Hippocampal formation (tissue), 2 donors: ENCODE data around the gene LDB1.
A peak's percentile ranks its signal among the peaks of the same experiment; 100 is the strongest.

Experiments used
- DNase-seq, 2 donors: peaks; one replicate each; lab custom pipeline; 2025; lab: John Stamatoyannopoulos, UW

The LDB1 gene

DNA sequence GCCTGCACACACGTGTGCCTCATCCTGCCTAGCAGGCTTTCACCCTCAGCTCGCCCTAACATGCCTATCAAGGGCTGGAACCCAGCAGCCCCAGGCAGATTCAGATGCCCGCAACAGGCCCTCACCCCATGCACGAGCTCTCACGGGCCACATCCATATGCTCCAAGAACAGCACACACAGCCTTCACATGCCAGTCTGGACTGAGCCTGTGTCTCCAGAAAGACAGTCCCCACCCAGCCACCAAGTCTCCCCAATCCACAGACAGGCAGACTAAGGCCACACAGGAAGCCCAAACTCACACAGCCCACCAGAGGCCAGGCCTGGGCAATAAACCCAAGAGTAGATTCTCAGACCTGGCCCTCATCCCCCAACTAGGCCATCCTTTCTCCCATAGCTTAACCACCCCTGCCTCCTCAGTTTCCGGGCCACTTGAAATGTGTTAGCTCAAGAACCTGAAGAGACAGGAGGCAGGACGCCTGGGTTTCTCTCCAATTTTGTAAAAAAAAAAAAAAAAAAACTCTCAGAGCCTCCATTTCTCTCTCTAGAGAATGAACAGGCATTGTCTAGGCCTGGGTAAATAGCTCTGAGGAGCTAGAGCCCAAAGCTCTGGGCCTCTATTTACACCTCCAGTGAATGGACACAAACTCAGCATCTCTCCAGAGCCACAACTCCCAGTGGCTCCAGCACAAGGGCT is 6.8 kb downstream of the LDB1 start:
- no peak for DNase-seq

GRCh38 chr10:102112210-102112817 is 7.9 kb downstream of the LDB1 start:
- DNase-seq, result no peak

DNA sequence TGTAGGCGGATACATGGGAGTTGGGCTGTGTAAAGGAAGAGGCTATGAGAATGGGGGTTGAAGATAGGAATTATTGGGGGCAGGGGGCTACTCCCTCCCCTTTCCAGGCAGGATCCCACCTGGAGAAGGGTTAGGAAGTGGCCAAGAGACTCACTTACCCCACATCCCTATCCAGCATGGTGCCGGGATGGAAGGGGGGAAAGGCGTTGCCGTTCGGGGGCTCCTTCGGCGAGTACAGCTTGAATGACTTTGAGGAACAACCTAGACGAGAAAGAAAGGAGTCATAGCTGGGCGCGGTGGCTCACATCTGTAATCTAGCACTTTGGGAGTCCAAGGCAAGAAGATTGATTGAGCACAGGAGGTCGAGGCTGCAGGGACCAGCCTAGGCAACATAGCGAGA is 8.9 kb downstream of the LDB1 start:
- no peak for DNase-seq

GRCh38 chr10:102109166-102110116 is 10.7 kb downstream of the LDB1 start:
- DNase-seq, result no peak

DNA sequence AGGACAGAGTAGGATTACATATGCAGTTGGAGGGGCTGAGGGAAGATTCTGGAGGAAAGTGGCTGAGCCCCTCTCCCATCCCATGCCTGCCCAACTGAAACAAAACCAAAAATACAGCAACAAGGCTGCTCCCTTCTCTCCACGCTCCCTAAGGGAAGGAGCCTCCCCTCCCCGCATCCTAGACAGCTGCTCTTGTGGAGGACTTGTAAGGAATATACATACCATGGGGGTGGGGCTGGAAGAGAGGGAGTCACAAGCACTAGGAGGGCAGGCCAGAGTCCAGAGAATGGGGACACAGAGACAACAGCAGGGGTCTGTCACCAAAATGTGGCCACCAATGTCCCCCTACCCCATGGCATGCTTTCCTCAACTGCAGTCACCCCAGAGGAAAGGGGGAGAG is 13.2 kb downstream of the LDB1 start:
- DNase-seq, result no peak

GRCh38 chr10:102102421-102102820 is 17.7 kb downstream of the LDB1 start:
- DNase-seq, result no peak

DNA sequence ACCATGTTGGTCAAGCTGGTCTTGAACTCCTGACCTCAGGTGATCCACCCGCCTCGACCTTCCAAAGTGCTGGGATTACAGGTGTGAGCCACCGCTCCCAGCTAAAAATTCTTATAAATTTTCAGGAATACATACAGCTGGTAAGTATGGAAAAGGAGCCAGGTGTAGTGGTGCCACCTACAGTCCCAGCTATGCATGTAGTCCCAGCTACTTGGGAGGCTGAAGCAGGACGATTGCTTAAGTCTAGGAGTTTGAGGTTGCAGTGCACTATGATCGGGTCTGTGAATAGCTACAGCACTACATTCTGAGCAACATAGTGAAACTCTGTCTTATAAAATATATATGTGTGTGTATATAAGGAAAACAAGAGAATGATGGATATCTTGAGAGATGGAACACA is 19.0 kb downstream of the LDB1 start:
- DNase-seq, result no peak

DNA sequence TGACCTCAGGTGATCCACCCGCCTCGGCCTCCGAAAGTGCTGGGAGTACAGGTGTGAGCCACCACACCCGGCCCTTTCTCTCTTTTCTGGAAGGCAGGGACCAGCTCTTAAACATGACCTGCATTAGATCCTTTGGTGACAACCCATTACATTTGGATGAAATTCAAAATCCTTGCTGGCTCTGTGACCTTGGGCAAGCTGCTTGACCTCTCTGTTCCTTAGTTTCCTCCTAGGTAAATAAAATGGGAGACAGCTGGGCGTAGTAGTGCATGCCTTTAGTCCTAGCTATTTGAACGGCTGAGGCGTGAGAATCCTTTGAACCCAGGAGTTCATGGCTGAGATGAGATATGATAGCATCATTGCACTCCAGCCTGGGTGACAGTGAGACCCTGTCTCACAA is 23.7 kb downstream of the LDB1 start:
- no peak for DNase-seq

DNA sequence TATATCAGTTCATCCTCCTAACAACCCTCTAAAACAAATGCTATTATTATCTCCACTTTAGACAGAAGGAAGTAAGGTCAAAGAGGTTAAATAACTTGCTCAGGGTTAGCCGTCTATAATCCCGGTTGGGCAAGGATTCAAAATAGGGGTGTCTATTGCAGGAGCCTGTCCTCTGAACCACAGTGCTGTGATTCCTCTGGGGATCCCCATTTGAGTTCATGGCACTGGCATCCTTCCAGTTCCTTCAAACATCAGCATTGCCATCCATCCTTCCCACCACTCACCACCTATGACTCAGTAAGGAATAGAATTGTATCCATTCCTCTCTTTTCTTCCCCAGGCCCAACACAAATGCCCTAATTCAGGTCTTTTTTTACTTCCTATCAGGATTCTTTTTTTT is 29.4 kb downstream of the LDB1 start:
- no peak for DNase-seq

- no peak for DNase-seq
Measured at GRCh38 chr10:102086196-102086595, 34.0 kb downstream of the LDB1 start.

DNA sequence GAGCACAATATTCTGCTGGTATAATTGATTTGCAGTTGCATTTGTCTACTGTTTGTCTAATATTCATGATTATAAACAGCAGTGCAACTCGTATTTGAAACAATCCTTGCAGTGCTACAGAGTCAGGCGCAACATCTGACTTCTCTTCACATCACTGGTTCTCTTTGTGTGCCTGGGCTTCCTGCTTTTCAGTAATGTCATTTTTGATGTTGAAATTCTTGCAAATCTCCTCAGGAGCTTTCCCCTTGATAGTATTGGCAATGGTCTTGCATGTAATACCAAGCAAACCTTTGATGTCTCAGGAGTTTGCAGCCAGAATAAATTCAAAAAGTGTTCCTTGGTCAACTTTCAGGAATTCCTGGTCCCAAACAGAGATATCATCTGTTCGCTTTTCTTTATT is 34.8 kb downstream of the LDB1 start:
- no peak for DNase-seq

GRCh38 chr10:102083541-102083940 is 36.6 kb downstream of the LDB1 start:
- no peak for DNase-seq

- DNase-seq, result peak; percentile 57 to 69
Measured at GRCh38 chr10:102072673-102073527, 47.3 kb downstream of the LDB1 start.

DNA sequence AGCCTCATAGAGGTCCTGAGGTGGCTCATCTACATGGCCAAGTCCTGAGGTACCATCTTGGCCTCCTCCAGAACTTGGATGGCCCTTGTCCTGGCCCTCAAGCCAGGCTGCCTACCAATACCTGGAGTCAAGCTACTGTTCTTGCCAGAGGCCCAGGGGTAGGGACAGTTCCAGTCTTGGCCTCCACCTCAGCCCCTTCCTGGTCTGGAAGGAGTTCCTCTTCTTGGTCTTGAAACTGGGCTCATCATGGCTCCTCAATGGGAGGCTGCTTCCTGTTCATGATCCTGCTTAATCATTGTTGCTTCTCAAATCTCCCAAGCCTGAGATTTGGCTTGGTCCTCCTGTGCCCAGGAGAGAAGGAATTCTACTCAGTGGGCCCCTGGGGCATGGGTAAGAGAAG is 51.1 kb downstream of the LDB1 start:
- DNase-seq, result no peak

DNA sequence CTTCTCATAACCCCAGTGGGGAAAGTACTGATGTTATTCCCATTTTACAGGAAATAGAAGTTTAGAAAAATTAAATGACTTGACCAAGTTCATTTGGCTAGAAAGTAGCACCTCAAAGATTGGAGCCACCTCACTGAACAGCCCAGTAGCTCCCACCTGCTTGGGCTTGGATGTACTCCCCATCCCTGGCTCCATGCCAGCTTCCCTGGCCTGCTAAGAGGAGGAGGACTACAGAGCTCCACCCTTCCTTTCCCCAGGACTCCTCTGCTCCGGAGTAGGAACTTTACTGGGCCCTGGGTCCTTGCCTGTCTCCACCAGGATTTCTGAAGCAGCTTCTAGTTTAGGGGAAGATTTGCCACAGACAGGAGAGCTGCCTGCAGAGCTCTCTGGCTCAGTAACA is 52.0 kb downstream of the LDB1 start:
- no peak for DNase-seq

- DNase-seq, result no peak
Measured at GRCh38 chr10:102067091-102067916, 52.9 kb downstream of the LDB1 start.

DNA sequence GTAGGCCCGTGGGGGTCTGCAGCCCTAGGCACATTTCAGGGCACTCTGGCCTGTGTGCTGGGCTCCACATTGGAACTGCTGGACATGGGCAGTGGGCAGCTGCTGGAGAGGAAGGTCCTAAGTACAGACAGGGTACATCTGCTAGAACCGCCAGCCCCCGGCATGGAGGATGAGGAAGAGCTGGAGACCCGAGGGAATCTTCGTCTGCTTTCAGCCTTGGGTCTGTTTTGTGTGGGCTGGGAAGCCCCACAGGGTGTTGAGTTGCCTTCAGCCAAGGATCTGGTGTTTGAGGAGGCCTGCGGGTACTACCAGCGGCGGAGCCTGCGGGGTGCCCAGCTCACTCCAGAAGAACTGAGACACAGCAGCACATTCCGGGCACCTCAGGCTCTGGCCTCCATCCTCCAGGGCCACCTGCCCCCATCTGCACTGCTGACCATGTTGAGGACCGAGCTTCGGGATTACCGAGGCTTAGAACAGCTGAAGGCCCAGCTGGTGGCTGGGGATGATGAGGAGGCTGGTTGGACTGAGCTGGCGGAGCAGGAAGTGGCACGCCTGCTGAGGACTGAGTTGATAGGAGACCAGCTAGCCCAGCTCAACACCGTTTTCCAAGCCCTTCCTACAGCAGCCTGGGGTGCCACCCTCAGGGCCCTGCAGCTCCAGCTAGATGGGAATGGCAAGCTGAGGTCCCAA is 53.6 kb downstream of the LDB1 start:
- DNase-seq, result no peak

DNA sequence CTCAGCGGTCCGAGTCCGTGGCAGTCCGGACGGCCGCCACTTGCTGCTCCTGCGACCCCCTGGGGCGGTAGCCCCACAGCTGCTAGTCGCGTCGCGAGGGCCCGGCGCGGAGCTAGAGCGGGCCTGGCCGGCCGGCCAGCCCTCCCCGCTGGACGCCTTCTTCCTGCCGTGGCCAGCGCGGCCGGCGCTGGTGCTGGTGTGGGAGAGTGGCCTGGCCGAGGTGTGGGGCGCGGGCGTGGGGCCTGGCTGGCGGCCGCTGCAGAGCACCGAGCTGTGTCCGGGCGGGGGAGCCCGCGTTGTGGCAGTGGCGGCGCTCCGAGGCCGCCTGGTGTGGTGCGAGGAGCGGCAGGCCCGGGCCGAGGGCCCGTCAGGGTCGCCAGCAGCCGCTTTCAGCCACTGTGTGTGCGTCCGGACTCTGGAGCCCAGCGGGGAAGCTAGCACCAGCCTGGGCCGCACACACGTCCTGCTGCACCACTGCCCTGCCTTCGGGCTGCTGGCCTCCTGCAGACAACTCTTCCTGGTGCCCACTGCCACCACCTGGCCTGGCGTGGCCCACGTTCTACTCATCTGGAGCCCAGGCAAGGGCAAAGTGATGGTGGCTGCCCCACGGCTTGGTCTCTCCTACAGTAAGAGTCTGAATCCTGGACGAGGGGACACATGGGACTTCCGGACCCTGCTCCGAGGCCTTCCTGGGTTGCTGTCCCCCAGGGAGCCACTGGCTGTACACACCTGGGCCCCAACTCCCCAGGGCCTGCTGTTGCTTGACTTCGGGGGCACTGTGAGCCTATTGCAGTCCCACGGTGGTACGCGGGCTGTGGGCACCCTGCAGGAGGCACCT is 54.4 kb downstream of the LDB1 start:
- no peak for DNase-seq

DNA sequence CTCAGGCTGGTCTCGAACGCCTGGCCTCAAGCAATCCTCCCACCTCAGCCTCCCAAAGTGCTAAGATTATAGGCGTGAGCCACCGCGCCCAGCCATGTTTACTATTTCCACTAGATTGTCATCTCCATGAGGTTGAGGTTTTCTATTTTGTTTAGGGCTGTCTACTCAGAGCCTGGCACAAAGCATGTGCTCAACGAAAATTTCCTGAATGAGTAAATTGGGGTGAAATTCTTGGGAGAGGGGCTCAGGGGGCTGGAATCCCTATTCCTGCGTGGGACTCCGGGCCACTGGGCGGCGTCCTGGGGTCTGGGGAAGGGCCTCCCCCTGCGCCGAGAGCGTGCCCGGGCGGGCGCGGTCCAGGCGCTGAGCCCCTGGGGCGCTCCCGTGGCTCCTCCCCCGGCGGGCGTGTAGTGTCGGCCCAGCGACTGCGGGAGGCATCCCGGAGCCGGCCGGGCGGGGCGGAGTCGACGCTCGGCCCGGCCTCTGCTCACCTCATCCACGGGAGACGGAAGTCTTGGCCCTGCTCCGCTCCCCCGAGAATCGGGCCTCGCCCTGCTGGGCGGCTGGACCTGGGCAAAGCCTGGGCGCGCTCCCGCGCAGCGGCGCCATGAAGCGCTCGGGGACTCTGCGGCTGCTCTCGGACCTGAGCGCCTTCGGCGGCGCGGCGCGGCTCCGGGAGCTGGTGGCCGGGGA is 55.2 kb downstream of the LDB1 start, which contains the start of gene HPS6:
Gene HPS6 (plus strand): TSS at position 482 of the 693 bp plus-strand sequence. CDS start 126 bp downstream, at position 608.
- peak; percentile 73 to 81 for DNase-seq
